ENCODE results near the gene VTCN1.
"Not testable (repeated sequence)": the region's sequence is repeated elsewhere in the genome, so short reads cannot be mapped to it uniquely, and the experiment has no call there.

VTCN1 gene, protein sequence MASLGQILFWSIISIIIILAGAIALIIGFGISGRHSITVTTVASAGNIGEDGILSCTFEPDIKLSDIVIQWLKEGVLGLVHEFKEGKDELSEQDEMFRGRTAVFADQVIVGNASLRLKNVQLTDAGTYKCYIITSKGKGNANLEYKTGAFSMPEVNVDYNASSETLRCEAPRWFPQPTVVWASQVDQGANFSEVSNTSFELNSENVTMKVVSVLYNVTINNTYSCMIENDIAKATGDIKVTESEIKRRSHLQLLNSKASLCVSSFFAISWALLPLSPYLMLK

DNA sequence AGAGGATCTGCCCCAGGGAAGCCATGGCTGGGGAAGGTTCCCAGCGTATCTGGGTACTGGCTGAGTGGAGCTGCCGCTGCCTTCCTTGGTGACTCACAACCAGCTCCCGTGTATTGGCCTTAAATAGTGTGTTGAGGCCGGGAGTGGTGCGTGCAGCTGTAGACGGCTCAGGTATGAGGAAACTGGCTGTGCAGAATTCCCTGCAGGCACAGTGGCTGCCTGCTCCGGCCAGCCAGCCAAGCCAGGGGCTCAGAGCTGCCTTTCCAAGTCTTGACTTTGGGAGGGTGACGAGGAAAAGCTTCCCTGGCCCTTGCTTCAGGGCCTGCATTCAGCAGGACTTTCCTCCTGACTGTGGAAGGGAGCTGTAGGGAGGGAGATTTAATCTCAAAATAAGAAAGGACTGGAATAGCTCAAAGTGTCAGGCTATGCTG, at the start of gene VTCN1:
Gene VTCN1, minus strand, starts transcription at position 97 of the 431 bp plus-strand sequence. Its CDS starts 72 bp downstream, at position 25.
- no peak for DNase-seq
- H3K4me3 ChIP-seq (ENCODE audit: low read depth, low read length), result no peak within 1 kb of the TSS
- no peaks in the 10 kb centered on the region for H3K9me3 ChIP-seq (ENCODE audit: severe bottlenecking)
- H3K27ac ChIP-seq, result no peak within 1 kb of the TSS
- TF ChIP-seq CTCF (IDR thresholded peaks at IDR 0.05; ENCODE audit: low read depth, low read length), result no peak
- no peaks in the 10 kb centered on the region for H3K27me3 ChIP-seq (ENCODE audit: insufficient read depth, low read depth, severe bottlenecking)
- no peaks in the 10 kb centered on the region for H3K36me3 ChIP-seq

DNA sequence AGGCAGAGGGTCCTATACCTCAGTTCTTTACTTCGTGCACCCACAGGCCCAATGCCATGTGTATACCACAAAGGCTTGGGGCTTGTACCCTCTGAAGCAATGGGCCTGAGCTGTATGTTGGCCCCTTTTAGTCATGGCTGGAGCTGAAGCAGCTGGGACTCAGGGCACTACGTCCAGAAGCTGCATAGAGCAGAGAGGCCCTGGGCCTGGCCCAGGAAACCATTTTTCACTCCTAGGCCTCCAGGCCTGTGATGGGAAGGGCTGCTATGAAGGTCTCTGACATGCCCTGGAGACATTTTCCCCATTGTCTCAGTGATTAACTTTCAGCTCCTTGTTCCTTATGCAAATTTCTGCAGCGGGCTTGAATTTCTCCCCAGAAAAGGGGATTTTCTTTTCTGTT, 48.1 kb upstream of the VTCN1 start:
- no peaks in the 10 kb centered on the region for H3K9me3 ChIP-seq (ENCODE audit: severe bottlenecking)
- no peak overlapping the region for H3K27ac ChIP-seq
- no peaks in the 10 kb centered on the region for H3K27me3 ChIP-seq (ENCODE audit: insufficient read depth, low read depth, severe bottlenecking)
- H3K36me3 ChIP-seq, result no peaks in the 10 kb centered on the region
- H3K4me3 ChIP-seq (ENCODE audit: low read depth, low read length), result no peak overlapping the region
- DNase-seq, result no peak
- no peak for TF ChIP-seq CTCF (IDR thresholded peaks at IDR 0.05; ENCODE audit: low read depth, low read length)

- not testable (repeated sequence) for DNase-seq; H3K4me3 ChIP-seq (ENCODE audit: low read depth, low read length); H3K36me3 ChIP-seq; H3K27me3 ChIP-seq (ENCODE audit: insufficient read depth, low read depth, severe bottlenecking); H3K27ac ChIP-seq; H3K9me3 ChIP-seq (ENCODE audit: severe bottlenecking)
These were observed 47.3 kb upstream of the VTCN1 start for GRCh38 chr1:117258075-117258474.

DNA sequence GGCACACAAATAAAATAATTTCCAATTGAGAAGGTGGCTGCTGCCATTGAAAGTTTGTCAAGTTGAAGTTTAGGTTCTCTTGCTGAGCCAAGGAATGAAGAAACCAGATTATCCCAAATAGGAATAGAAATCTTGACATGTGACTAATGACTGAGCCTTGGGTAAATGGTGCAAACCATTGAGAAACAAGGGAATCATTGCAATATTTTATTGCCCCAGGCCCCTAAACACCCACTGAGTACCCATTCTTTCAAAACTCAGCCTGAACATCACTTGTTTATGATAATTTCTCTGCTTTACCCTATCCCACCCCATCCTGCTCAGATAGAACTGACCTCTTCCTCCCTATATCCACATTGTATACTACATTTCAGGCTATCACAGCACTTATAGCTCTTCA, 46.6 kb upstream of the VTCN1 start:
- H3K4me3 ChIP-seq (ENCODE audit: low read depth, low read length), result no peak overlapping the region
- H3K27ac ChIP-seq, result no peak overlapping the region
- H3K36me3 ChIP-seq, result no peaks in the 10 kb centered on the region
- H3K27me3 ChIP-seq (ENCODE audit: insufficient read depth, low read depth, severe bottlenecking), result no peaks in the 10 kb centered on the region
- no peak for DNase-seq
- H3K9me3 ChIP-seq (ENCODE audit: severe bottlenecking), result no peaks in the 10 kb centered on the region
- TF ChIP-seq CTCF (IDR thresholded peaks at IDR 0.05; ENCODE audit: low read depth, low read length), result no peak

DNA sequence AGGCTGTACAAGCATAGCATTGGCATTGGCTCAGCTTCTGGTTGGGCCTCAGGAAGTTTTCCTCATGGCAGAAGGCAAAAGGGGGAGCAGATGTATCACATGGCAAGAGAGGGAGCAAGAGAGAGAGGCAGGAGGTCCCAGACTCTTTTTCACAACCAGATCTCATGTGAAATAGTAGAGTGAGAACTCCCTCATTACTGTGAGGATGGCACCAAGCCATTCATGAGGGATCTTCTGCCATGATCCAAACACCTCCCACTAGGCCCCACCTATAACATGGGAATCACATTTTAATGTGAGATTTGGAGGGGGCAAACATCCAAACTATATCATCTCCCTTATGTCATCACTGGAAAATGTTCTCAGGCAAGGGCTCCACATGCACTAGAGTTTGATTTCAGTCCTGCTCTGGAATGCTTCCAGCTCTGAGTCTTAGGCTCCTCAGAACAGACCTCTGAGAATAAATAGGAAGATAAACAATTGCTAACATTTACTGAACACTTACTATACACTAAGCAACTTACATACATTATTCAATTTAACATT, 39.4 kb upstream of the VTCN1 start:
- Histone ChIP-seq H3K27ac (no peak overlapping the region), H3K9me3 (ENCODE audit: severe bottlenecking) (no peaks in the 10 kb centered on the region), H3K27me3 (ENCODE audit: insufficient read depth, low read depth, severe bottlenecking) (no peaks in the 10 kb centered on the region), H3K36me3 (no peaks in the 10 kb centered on the region), H3K4me3 (ENCODE audit: low read depth, low read length) (no peak overlapping the region)
- no peak for DNase-seq
- no peak for TF ChIP-seq CTCF (IDR thresholded peaks at IDR 0.05; ENCODE audit: low read depth, low read length)

GRCh38 chr1:117244971-117245370, 34.2 kb upstream of the VTCN1 start:
- no peak for DNase-seq
- TF ChIP-seq CTCF (IDR thresholded peaks at IDR 0.05; ENCODE audit: low read depth, low read length), result no peak
- Histone ChIP-seq H3K27ac (no peak overlapping the region), H3K4me3 (ENCODE audit: low read depth, low read length) (no peak overlapping the region), H3K9me3 (ENCODE audit: severe bottlenecking) (no peaks in the 10 kb centered on the region), H3K36me3 (no peaks in the 10 kb centered on the region), H3K27me3 (ENCODE audit: insufficient read depth, low read depth, severe bottlenecking) (no peaks in the 10 kb centered on the region)

Data from WERI-Rb-1 (cell line).